NCI-H69 (cell line): ENCODE data around the gene STRADB.
"Not testable (repeated sequence)": the region's sequence is repeated elsewhere in the genome, so short reads cannot be mapped to it uniquely, and the experiment has no call there.

Experiments used
- DNase-seq: peaks from one replicate; lab custom pipeline; 2025; lab: John Stamatoyannopoulos, UW

The STRADB gene

GRCh38 chr2:201466050-201466675 lies 14.6 kb downstream of the STRADB start:
- peak; percentile 79 for DNase-seq

- peak; percentile 0 for DNase-seq
Measured at GRCh38 chr2:201467666-201468065, 16.1 kb downstream of the STRADB start.

- no peak for DNase-seq
Measured at GRCh38 chr2:201470821-201471731, 19.5 kb downstream of the STRADB start.

GRCh38 chr2:201471732-201472393 lies 20.3 kb downstream of the STRADB start:
- DNase-seq: no peak

- no peak for DNase-seq
Measured at GRCh38 chr2:201472411-201472810, 20.9 kb downstream of the STRADB start.

- no peak for DNase-seq
Measured at GRCh38 chr2:201482543-201482942, 31.0 kb downstream of the STRADB start.

- no peak for DNase-seq
Measured at GRCh38 chr2:201483342-201483741, 31.8 kb downstream of the STRADB start.

- DNase-seq: not testable (repeated sequence)
Measured at GRCh38 chr2:201483758-201484157, 32.2 kb downstream of the STRADB start.

GRCh38 chr2:201484805-201485204 lies 33.3 kb downstream of the STRADB start:
- DNase-seq: peak; percentile 1

GRCh38 chr2:201490291-201490690 lies 38.8 kb downstream of the STRADB start:
- peak; percentile 23 for DNase-seq

GRCh38 chr2:201496785-201497184 lies 45.2 kb downstream of the STRADB start:
- DNase-seq: no peak

- no peak for DNase-seq
Measured at GRCh38 chr2:201500534-201500933, 49.0 kb downstream of the STRADB start.

- no peak for DNase-seq
Measured at GRCh38 chr2:201502713-201503112, 51.2 kb downstream of the STRADB start.

- no peak for DNase-seq
Measured at GRCh38 chr2:201507725-201508124, 56.2 kb downstream of the STRADB start.

- no peak for DNase-seq
Measured at GRCh38 chr2:201513271-201513670, 61.7 kb downstream of the STRADB start.

- DNase-seq: peak; percentile 28
Measured at GRCh38 chr2:201515573-201516246, 64.2 kb downstream of the STRADB start.

GRCh38 chr2:201517094-201517493 lies 65.6 kb downstream of the STRADB start:
- no peak for DNase-seq

GRCh38 chr2:201520201-201520600 lies 68.7 kb downstream of the STRADB start:
- no peak for DNase-seq

GRCh38 chr2:201522965-201523364 lies 71.4 kb downstream of the STRADB start:
- DNase-seq: no peak

- no peak for DNase-seq
Measured at GRCh38 chr2:201523506-201523905, 72.0 kb downstream of the STRADB start.
